Gastroesophageal sphincter (tissue), 3 donors: Measurements from ENCODE around the gene CD34.

ENCODE experiments used
- CTCF ChIP-seq, 4 experiments: fragments of 200-600 bp in 2 of 4; fragments of 450-650 bp in 2 of 4; sonication (generic) in 1 of 4; IDR thresholded peaks; one replicate each; pipeline ENCODE4 v1.5.1; 2017 to 2019; ENCODE audit warnings: antibody characterized with exemption in 4 of 4, mild to moderate bottlenecking in 2 of 4, moderate library complexity in 2 of 4
- EP300 ChIP-seq: sonication (generic); formaldehyde crosslinking; IDR thresholded peaks from one replicate; pipeline ENCODE4 v1.6.1; 2017; ENCODE audit warnings: antibody characterized with exemption, mild to moderate bottlenecking
- POLR2A ChIP-seq, 2 donors: fragments of 450-650 bp; IDR thresholded peaks; one replicate each; pipeline ENCODE4 v1.6.1; 2017; ENCODE audit warnings: antibody characterized with exemption in 2 of 2, mild to moderate bottlenecking in 2 of 2, moderate library complexity in 1 of 2
- POLR2AphosphoS5 ChIP-seq: sonication (generic); formaldehyde crosslinking; IDR thresholded peaks from one replicate; pipeline ENCODE4 v1.6.1; 2017; ENCODE audit warnings: antibody characterized with exemption

- TF ChIP-seq CTCF (IDR thresholded peaks at IDR 0.05) (no peak), EP300 (no peak), POLR2AphosphoS5 (no peak), POLR2A (IDR thresholded peaks at IDR 0.05) (no peak)
Observed at GRCh38 chr1:207951652-207952051, 40.7 kb upstream of the CD34 start.
